H1 (cell line): ENCODE results near the gene ARHGAP4. TPM values are rescaled to one million over a fixed set of nuclear protein-coding genes. Genes with fewer than 3 reads are reported as not detected.
A peak's percentile ranks its signal among the peaks of the same experiment; 100 is the strongest.

Source experiments
- CTCF ChIA-PET: fragments of 300-600 bp; sonication (Branson Sonifier 250); formaldehyde crosslinking; loops from one replicate; lab custom pipeline; 2021; ENCODE audit not compliant: partially characterized antibody; lab: Charles Lee
- POLR2A ChIA-PET: fragments of 300-600 bp; sonication (Branson Sonifier 250); formaldehyde crosslinking; loops from one replicate; lab custom pipeline; 2021; ENCODE audit warnings: inconsistent platforms; ENCODE audit not compliant: partially characterized antibody; lab: Charles Lee
- DNase-seq, 2 experiments: peaks; one replicate each; pipeline versions ENCODE4 v3.0.0 to v3.0.0-alpha.2; 2010 to 2022; ENCODE audit warnings: low spot score in 2 of 2, low read depth in 1 of 2, mixed read lengths in 1 of 2
- FAIRE-seq: peaks from 2 replicates; lab custom pipeline; 2011; peaks lifted over from hg19 to GRCh38; lab: Jason Lieb, UNC
- H2AFZ ChIP-seq: 2 replicates; pipeline ENCODE4 v1.8.1; 2012; ENCODE audit warnings: low read length, inconsistent platforms
- H2AK5ac ChIP-seq: 2 replicates; pipeline ENCODE4 v1.6.1; 2013; ENCODE audit warnings: low read depth, low read length
- H2BK120ac ChIP-seq: replicated peaks from 2 replicates; pipeline ENCODE3; 2013; ENCODE audit warnings: low read depth, low read length, inconsistent platforms
- H2BK12ac ChIP-seq: 2 replicates; pipeline ENCODE4 v1.6.1; 2013; ENCODE audit warnings: low read depth, low read length
- H2BK15ac ChIP-seq: 2 replicates; pipeline ENCODE4 v1.6.1; 2013; ENCODE audit warnings: low read length
- H2BK20ac ChIP-seq: 2 replicates; pipeline ENCODE4 v1.6.1; 2013; ENCODE audit warnings: low read length
- H2BK5ac ChIP-seq: 2 replicates; pipeline ENCODE4 v1.6.1; 2013; ENCODE audit warnings: low read depth, low read length
- H3K14ac ChIP-seq: 2 replicates; pipeline ENCODE4 v1.6.1; 2013; ENCODE audit warnings: inconsistent platforms; ENCODE audit not compliant: insufficient read length
- H3K18ac ChIP-seq: 2 replicates; pipeline ENCODE4 v1.6.1; 2013; ENCODE audit warnings: low read length; ENCODE audit errors: extremely low read depth
- H3K23ac ChIP-seq: 2 replicates; pipeline ENCODE4 v1.6.1; 2013; ENCODE audit warnings: inconsistent platforms; ENCODE audit not compliant: insufficient read length
- H3K23me2 ChIP-seq: 2 replicates; pipeline ENCODE4 v1.6.1; 2013; ENCODE audit warnings: low read depth, low read length
- H3K27ac ChIP-seq: 2 replicates; pipeline ENCODE4 v1.6.1; 2011; ENCODE audit warnings: low read depth, low read length, inconsistent platforms
- H3K27me3 ChIP-seq, 4 experiments: replicated peaks in 1 of 4; 1 replicate in 1 of 4; 2 replicates in 3 of 4; pipeline versions ENCODE4 v1.6.1 to v1.8.1; 2011 to 2013; ENCODE audit warnings: low read length in 3 of 4, mild to moderate bottlenecking in 3 of 4, inconsistent platforms in 2 of 4, mixed read lengths in 2 of 4, moderate library complexity in 1 of 4; ENCODE audit not compliant: control insufficient read depth in 3 of 4, insufficient read depth in 3 of 4; ENCODE audit errors: extremely low read depth in 1 of 4
- H3K36me3 ChIP-seq, 4 experiments: 2 replicates each; pipeline versions ENCODE4 v1.6.1 to v1.8.1; 2011 to 2013; ENCODE audit warnings: mild to moderate bottlenecking in 4 of 4, low read length in 3 of 4, moderate library complexity in 2 of 4, control low read depth in 1 of 4, inconsistent platforms in 1 of 4; ENCODE audit not compliant: insufficient read depth in 4 of 4, control insufficient read depth in 2 of 4
- H3K4ac ChIP-seq: replicated peaks from 2 replicates; pipeline ENCODE3; 2013; ENCODE audit warnings: low read length, low read depth, mixed read lengths, inconsistent platforms; ENCODE audit not compliant: insufficient read length
- H3K4me1 ChIP-seq, 4 experiments: replicated peaks in 1 of 4; 1 replicate in 1 of 4; 2 replicates in 3 of 4; pipeline versions ENCODE4 v1.6.1 to v1.8.1; 2011 to 2013; ENCODE audit warnings: low read length in 3 of 4, inconsistent platforms in 2 of 4, mixed read lengths in 1 of 4; ENCODE audit not compliant: insufficient read depth in 4 of 4, control insufficient read depth in 3 of 4
- H3K4me2 ChIP-seq, 2 experiments: 2 replicates each; pipeline versions ENCODE4 v1.6.1 to v1.8.1; 2011 to 2013; ENCODE audit warnings: low read depth in 2 of 2, low read length in 2 of 2, control low read depth in 1 of 2, inconsistent platforms in 1 of 2, mild to moderate bottlenecking in 1 of 2; ENCODE audit not compliant: insufficient read depth in 1 of 2
- H3K4me3 ChIP-seq, 4 experiments: fragments of 200-600, 300-600 bp in 1 of 4; sonication (generic), shearing (Covaris generic), sonication (Bioruptor Twin) in 1 of 4; 2 replicates each; pipeline versions ENCODE4 v1.5.1 to v1.8.1; 2011 to 2016; ENCODE audit warnings: low read length in 4 of 4, low read depth in 3 of 4, control low read depth in 2 of 4, inconsistent platforms in 2 of 4, mild to moderate bottlenecking in 2 of 4, mixed read lengths in 1 of 4, moderate library complexity in 1 of 4; ENCODE audit not compliant: insufficient read depth in 2 of 4; ENCODE audit errors: extremely low read depth in 1 of 4
- H3K56ac ChIP-seq: replicated peaks from 2 replicates; pipeline ENCODE3; 2013; ENCODE audit warnings: low read depth, mild to moderate bottlenecking, mixed read lengths, low read length, inconsistent platforms; ENCODE audit not compliant: insufficient read length
- H3K79me1 ChIP-seq: 2 replicates; pipeline ENCODE4 v1.6.1; 2013; ENCODE audit warnings: low read depth, low read length, control low read depth
- H3K79me2 ChIP-seq, 2 experiments: 2 replicates each; pipeline versions ENCODE4 v1.6.1 to v1.8.1; 2012 to 2013; ENCODE audit warnings: low read length in 2 of 2, mild to moderate bottlenecking in 2 of 2, inconsistent platforms in 1 of 2; ENCODE audit not compliant: insufficient read depth in 2 of 2, control insufficient read depth in 1 of 2
- H3K9ac ChIP-seq, 4 experiments: replicated peaks in 1 of 4; 1 replicate in 1 of 4; 2 replicates in 3 of 4; pipeline versions ENCODE4 v1.6.1 to v1.8.1; 2011 to 2013; ENCODE audit warnings: low read depth in 3 of 4, low read length in 3 of 4, control low read depth in 2 of 4, mild to moderate bottlenecking in 2 of 4, moderate library complexity in 2 of 4, inconsistent platforms in 1 of 4; ENCODE audit errors: extremely low read depth in 1 of 4
- H3K9me3 ChIP-seq, 2 experiments: 2 replicates each; pipeline versions ENCODE4 v1.6.1 to v1.8.1; 2012 to 2013; ENCODE audit warnings: mild to moderate bottlenecking in 2 of 2, moderate library complexity in 2 of 2, control low read depth in 1 of 2, inconsistent platforms in 1 of 2, low read depth in 1 of 2, low read length in 1 of 2, mixed read lengths in 1 of 2; ENCODE audit not compliant: insufficient read depth in 2 of 2
- H4K20me1 ChIP-seq, 2 experiments: replicated peaks in 1 of 2; 2 replicates each; pipeline versions ENCODE3 to v1.8.1; 2011 to 2013; ENCODE audit warnings: inconsistent platforms in 2 of 2, low read length in 2 of 2, mild to moderate bottlenecking in 1 of 2; ENCODE audit not compliant: insufficient read depth in 2 of 2, control insufficient read depth in 1 of 2
- H4K5ac ChIP-seq: 2 replicates; pipeline ENCODE4 v1.6.1; 2013; ENCODE audit warnings: low read length, low read depth, mixed read lengths, inconsistent platforms; ENCODE audit not compliant: insufficient read length
- H4K8ac ChIP-seq: 2 replicates; pipeline ENCODE4 v1.8.0; 2013; ENCODE audit warnings: mild to moderate bottlenecking, moderate library complexity, low read length, inconsistent platforms; ENCODE audit not compliant: insufficient read depth; ENCODE audit errors: extremely low read depth
- H4K91ac ChIP-seq: replicated peaks from 2 replicates; pipeline ENCODE3; 2013; ENCODE audit warnings: low read length, mixed read lengths, inconsistent platforms; ENCODE audit not compliant: insufficient read length
- POLR2AphosphoS5 ChIP-seq: IDR thresholded peaks from 2 replicates; pipeline ENCODE4 v1.6.1; 2011; ENCODE audit warnings: low read depth, low read length
- TCF12 ChIP-seq: IDR thresholded peaks from 2 replicates; pipeline ENCODE4 v1.6.1; 2011; ENCODE audit warnings: low read depth, mild to moderate bottlenecking, low read length
- WGBS, 2 experiments: shearing (Covaris generic) in 1 of 2; methylation state at CpG; one replicate each; pipeline versions ENCODE4 v1.1.6 to v1.1.7; 2013 to 2015; ENCODE audit warnings: low lambda C conversion rate in 2 of 2, mixed read lengths in 2 of 2, inconsistent platforms in 1 of 2, low coverage in 1 of 2, missing lambda C conversion rate in 1 of 2; ENCODE audit not compliant: insufficient replicate concordance in 2 of 2, insufficient coverage in 1 of 2, insufficient read length in 1 of 2; ENCODE audit errors: extremely low coverage in 1 of 2, missing lambda C conversion rate in 1 of 2; 5-methylcytosine and 5-hydroxymethylcytosine counted together
- polyA plus RNA-seq, 7 experiments: library from polyadenylated mRNA; depleted of rRNA in 3 of 7; stranded (reverse) in 5 of 7; unstranded in 2 of 7; fragments of >200 nt in 5 of 7; fragments of 200-250 nt in 2 of 7; gene quantifications; 1 replicate in 5 of 7; 2 replicates in 1 of 7; 4 replicates in 1 of 7; pipeline versions ENCODE4 v1.2.1 to v1.2.3, GENCODE V29; 2011 to 2013; ENCODE audit warnings: missing spikeins in 2 of 7, mixed read lengths in 2 of 7
- total RNA-seq: library from RNA; stranded (reverse); fragmentation: NEBNext Ultra II Directional; extraction: Animal tissue kit (Norgen Biotek cat#: 25700); gene quantifications from 2 replicates; pipeline ENCODE4 v1.2.1, GENCODE V29; 2021

ARHGAP4 gene
- total and polyA plus RNA-seq, 2 of the 8 experiments (the other 6 are each of a cell fraction or from before 2014, with no cell fraction given), result 23.9 to 26.0 TPM

DNA sequence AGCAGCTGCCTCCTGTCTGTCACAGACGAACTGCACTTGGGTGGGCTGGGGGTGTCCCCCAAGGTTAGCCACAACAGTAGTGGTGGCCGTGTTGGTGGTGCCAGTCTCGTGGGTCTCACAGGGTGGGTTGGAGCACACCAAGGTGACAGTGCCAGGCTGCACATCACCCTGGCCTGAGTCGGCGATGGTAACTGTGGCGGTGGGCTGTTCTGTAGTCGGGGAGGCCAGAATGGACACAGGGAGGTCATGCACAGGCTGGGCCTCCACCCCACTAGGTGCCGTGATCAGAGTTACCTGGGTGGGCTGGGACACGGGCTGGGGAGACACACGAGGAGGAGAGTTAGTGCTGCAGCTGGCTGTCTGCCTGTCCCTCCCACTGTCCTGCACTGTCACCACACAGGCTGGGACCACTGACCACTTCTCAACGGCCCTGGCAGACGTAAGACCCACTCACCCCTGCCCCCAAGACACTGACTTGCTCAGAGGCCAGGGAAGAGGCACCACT, 29.2 kb upstream of the ARHGAP4 start:
- Histone ChIP-seq H4K20me1 (peaks cover 2 to 6% of the 10 kb centered on the region in 2 experiments), H3K56ac (no peak overlapping the region), H3K23me2 (no peaks in the 10 kb centered on the region), H3K4me1 (no peaks in the 10 kb centered on the region), H2AK5ac (no peak overlapping the region), H3K4me2 (no peak overlapping the region), H3K79me1 (no peaks in the 10 kb centered on the region), H2BK15ac (no peak overlapping the region), H3K18ac (no peak overlapping the region), H3K9me3 (no peaks in the 10 kb centered on the region), H2BK20ac (no peak overlapping the region), H2AFZ (no peak overlapping the region), H2BK120ac (no peak overlapping the region), H4K91ac (no peak overlapping the region), H4K8ac (no peak overlapping the region), H2BK12ac (no peak overlapping the region), H3K23ac (no peak overlapping the region), H3K27ac (no peak overlapping the region), H3K14ac (no peak overlapping the region), H3K4ac (no peak overlapping the region), H3K4me3 (no peak overlapping the region), H3K79me2 (no peaks in the 10 kb centered on the region), H4K5ac (no peak overlapping the region), H3K27me3 (no peaks in the 10 kb centered on the region), H3K36me3 (peaks cover 29 to 93% (median 62%) of the 10 kb centered on the region in 4 experiments; a peak in 7 of 8 replicates), H2BK5ac (no peak overlapping the region; the same call in 1 of the 2 replicates), H3K9ac (no peak overlapping the region)
- FAIRE-seq (no peak), DNase-seq (no peak)
- TF ChIP-seq POLR2AphosphoS5 (peak; percentile 28; the same call in 1 of the 2 replicates), TCF12 (no peak)
- 86% methylated on average over 10 of the region's 12 CpGs; no CpG with 5 or more reads in 1 of the 2 experiments for WGBS, 2 experiments
- POLR2A ChIA-PET, result interaction anchor here (5.0 kb wide), 1 partner anchor 13 kb away, joined by 26 read pairs; no protein-coding TSS in a partner anchor
- CTCF ChIA-PET, result no interaction called here
